Amniotic epithelial cell (primary cell): ENCODE measurements around the gene CTU1.

Experiments
- DNase-seq: peaks from one replicate; pipeline ENCODE4 v3.0.0-alpha.2; 2010; ENCODE audit warnings: low read depth

CTU1 gene

DNA sequence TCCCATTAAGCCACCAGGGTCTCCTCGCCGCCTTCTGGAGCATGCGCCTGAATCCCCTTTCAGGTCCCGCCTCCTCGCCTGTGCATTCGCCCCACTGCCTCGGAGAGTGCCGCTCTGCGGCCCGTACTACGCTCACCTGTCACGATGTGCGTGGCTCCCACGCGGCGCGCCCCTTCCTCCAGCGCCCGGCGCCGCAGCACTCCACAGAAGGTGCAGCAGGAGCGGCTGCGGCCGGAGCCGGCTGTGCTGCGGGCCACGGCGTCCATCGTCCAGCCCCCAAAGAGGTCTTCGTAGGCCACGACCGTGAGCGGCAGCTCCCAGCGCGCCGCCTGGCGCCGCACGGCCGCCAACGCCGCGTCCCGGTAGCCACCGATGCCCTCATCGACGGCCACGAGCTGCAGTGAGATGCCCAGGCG, 4.3 kb downstream of the CTU1 start:
- no peak for DNase-seq

DNA sequence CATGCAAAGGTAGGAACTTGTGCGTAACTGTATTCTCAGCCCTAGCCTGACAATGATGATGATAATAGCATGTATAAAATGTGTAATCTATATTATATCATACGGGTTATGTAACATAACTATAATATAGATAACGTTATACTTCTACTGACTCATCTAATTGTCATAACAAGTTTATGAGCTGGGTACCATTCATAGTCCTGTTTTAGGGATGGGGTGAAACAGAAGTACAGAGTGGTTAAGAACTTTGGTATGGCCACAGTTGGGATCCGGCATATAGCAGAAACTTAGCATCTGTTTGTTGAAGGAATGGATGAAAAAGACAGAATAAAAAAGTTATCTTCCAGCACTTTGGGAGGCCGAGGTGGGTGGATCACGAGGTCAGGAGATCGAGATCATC, 5.2 kb downstream of the CTU1 start:
- DNase-seq = no peak

DNA sequence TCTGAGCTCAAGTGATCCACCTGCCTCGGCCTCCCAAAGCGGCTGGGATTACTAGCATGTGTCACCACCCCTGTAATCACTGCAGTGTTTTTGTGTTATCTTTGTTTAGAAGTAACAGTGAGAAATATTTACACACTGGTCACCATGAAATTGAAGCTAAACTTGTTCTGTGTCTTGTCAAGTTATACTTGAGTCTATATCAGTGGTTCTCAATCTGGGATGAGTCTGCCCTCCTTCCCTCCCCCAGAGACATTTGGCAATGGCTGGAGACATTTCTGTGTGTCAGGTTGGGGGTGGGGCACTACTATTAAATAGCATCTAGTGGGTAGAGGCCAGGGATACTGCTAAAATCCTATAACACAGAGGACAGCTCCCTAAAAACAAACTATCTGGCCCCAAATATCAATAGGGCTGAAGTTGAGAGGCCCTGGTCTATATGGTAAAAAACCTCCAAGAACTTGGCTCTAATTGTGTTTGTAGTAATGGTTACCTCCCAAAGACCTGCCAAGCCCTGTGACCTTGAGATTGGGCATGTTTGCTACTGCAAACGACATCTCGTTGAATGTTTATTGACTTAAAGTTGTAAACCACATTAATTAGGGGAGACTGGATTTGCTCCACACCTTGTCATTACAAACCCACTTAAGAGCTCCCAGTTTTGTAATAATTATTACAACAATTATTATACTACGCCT, 6.9 kb downstream of the CTU1 start:
- DNase-seq = peak; percentile 89

DNA sequence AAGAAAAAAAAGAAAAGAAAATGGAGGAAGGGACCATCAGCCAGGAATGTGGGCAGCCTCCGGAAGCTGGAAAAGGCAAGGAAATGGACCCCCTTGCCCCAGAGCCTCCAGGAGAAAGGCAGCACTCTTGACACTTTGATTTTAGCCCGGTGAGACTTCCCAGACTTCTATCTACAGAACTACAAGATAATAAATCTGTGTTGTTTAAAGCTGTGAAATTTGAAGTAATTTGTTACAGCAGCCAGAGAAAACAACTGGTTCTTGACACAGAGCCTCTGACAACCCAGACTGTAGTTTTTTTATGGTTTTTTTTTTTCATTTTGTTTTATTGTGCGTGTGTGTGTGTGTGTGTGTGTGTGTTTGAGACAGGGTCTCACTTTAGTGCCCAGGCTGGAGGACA, 7.6 kb downstream of the CTU1 start:
- peak; percentile 22 for DNase-seq

DNA sequence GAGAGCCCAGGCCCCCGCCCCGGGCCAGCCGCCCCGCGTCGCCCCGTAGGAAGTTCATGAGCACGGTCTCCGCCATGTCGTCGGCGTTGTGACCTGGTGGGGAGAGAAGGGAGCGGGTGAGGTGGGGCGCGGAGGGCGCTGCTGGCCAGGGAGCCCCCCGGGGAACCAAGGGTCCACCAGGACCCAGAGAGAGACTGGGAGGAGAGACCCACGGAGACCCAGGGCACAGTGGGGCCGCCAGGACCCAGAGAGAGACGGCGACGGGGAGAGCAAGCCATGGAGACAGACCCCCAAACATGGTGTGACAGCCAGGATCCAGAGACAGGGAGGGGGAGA, 9.2 kb downstream of the CTU1 start:
- no peak for DNase-seq

DNA sequence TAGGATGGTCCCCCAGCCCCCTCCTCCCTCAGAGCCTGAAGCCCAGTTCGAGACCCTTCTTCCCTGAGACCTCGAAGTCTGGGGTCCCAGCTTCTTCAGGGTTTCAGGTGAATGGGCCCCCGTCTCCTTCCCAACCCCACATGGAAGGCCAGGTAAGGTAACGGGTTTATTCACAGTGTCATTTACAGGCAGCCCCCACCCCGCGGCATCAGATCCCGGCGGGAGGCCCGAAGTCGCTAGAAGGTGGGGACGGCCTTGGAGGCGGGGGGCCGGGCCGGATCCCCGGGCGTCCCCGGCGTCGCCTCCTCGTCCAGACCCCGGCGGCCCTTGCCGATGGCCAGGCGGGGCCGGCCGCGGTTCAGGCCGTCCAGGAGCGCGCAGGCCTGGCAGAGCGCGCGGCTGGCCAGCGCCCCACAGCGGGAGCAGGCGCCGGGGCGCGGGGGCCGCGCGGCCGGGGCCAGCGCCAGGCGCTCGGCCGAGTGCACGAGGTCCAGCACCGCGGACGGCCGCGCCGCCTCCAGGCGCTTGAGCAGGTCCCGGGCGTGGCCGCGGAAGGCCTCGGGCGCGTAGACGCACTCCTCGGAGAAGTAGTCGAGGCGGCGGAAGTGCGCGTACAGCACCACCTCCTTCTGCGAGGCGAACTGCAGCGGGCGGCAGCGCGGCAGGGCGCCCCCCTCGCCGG, 9.7 kb downstream of the CTU1 start:
- peak; percentile 55 for DNase-seq

DNA sequence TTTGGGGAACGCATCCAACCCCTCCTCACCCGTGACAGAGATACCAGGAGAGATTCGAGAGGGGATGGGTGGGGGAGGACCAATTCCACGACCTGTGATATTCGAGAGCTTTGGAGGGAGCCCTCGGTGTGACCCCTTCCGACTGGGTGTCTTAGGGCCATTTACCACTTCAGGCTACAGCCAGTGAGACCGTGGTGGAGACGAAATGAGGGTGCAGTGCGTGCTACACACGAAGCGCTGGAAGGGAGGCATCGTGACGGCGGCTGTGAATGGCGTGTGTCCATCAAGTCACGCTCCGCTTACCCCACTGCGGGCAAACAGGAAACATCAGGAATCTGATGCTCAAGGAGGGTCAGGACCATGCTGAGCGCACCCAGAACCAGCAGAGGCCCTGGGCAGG, 10.4 kb downstream of the CTU1 start:
- no peak for DNase-seq

DNA sequence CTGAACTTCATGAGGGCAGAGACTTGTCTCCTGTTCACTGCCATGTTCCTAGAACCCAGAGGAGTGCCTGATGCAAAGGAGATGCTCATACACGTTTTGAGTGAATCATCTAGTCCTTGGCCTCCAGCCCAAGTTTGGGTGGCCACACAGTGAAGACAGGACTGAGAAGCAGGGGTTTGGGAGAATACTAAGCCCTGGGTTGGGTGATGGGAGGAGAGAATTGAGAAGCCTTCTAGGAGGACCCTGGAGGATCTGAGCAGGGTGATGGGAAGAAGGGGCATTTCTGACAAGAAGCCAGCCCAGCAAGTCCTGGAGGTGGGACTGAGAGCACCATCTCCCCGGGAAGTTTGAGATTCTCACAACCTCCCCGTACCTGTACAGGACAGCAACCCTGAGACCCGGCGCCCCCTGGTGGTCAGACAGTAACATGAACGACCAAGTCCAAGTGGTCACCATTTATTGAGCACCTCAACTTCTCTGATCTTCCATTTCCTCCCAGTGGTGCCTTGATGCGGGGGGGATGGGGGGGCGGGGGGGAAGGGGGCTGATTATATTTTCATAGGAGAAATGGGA, 11.0 kb downstream of the CTU1 start:
- DNase-seq = peak; percentile 47

DNA sequence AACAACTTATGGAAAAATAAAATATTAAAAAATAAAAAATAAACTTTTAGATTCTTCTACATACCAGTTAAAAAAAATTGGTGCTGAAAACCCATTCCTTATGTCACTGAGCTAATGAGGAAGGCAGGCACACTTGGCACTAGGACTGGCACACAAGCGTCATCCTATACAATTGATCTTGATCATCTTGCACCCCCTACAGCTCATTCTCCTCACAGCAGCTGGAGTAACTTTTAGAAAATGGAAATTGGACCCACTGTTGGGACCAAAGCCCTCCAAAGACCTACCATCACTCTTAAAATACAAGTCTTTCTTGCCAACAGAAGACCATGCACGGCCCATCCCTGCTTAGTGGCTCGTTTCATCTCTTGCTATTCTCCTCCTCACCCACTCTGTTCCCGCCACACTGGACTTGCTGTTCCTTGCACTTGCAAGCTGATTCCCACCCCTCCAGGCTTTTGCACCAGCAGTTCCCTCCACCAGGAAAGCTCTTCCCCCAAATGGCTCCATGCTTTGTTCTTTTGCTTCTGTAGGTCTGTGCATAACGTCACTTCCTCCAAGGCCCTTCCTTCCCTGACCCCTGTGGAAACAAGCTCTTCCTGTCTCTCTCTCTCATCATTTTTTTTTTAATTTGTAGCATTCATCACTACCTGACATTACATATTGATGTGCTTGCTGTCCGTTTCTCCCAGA, 11.6 kb downstream of the CTU1 start:
- DNase-seq = no peak

DNA sequence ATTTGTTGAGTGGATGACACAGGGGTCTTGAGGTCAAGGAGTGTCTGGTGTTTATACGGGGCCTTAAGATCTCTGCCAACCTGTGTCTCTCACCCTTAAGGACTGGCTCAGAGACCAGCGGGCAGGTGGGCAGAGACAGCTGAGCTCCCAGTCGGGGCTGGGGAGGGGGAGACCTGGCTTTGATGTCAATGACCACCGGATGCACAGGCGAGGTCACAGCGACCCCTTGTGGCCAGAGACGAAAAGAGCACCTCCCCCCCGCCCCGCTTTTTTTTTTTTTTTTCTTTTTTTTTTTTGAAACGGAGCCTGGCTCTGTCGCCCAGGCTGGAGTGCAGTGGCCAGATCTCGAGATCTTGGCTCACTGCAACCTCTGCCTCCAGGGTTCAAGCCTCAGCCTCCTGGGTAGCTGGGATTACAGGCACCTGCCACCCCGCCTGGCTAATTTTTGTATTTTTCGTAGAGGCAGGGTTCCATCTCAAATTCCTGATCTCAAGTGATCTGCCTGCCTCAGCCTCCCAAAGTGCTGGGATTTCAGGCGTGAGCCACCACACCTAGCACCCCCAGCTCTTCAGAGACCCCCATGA, 13.4 kb downstream of the CTU1 start:
- DNase-seq = no peak

DNA sequence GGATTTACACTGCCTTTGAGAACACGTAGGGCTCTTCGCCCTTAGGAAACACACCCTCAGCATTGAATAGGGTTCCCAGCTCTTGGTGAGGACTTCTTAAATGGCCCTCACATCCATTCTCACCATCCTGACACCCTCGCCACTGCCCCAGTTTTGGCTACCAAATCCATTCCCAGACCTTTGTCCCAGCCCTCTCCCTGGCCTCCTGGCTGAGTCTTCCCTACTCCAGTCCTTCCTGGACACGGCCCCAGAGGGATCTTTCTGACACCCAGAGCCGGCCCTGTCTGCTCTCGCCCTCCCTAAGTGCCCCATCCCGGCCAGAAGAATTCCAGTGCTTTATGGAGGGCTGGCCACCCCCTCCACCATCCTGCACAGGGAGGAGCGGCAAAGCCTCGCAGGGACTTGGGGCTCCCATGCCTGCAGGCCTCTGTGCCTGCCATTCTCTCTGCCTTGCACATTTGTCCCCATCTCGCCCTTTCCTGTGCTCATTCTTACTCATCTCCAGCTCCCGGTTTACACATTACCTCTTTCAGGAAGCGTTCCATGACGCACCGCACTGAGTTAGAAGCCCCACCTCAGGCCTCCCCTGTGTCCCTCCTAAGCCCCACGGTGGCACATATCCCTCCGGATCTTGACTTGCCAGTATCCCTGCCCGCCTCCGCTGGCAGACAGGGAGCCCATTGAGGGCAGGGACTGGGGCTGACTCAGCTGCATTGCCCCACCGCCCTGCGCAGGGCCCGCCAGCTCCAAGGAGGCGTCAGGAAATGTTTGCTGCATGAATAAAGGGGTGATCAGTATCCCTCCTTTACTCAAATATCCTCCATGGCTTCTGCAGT, 14.5 kb downstream of the CTU1 start:
- no peak for DNase-seq

DNA sequence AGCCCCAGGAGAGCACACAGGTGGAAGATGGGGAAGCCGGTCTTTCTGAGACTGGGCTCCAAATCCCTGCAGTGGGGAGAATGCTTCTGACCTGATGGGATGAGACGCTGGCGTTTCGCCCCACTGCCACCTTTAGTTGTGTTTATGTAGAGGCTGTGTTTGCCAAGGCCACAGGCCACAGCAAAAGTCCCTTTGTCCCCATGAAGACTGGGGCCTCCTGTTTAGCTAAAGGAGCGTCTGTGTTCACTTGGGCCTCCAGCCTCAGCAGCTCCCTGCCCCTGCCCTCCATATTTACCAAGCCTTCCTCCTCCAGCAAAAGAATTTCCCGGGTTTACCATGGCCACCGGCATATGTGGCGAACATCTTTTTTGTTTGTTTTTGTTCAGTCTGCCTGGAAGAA, 15.1 kb downstream of the CTU1 start:
- no peak for DNase-seq

DNA sequence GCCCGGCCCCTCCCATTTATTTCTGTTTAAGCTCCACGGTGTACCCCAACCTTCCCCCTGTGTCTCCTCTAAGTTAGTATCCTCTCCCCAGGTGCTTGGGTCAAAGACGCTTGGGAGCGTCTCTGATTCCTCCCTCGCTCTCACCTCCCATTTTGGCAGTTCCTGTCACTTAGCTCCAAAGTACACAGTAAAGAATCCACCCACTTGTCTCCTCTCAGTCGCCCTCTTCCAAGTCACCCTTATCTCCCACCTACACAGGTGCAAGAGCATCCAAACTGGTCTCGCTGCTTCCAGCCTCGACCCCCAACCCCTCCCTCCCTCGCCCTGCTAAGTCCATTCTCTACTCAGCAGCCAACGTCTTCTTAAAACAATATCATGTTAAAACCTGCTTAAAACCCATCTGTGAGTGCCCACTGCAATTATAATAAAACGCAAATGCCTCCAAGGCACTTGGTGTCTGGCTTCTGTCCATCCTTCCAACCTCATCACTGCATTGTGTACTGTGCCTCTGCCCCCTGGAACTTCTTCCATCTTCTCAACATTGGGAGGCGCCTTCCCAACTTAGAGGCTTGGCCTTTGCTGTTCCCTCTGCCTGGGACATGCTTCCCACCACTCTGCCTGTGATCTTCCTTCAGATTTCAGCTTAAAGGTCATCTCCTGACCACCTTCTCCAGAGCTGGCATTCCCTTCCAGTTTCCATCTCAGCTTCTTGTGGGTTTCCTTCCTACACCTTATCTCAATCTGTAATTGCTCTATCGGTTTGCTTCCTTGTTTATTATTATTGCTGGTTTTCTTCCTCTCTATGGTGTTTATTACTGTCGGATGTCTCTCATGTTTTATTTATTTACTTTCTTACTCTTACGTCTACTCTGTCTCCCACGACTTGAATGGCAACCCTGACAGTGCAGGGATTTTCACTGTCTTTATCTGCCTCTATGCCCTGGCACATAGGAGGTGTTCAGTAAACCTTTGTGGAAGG, 16.0 kb downstream of the CTU1 start:
- DNase-seq = no peak

DNA sequence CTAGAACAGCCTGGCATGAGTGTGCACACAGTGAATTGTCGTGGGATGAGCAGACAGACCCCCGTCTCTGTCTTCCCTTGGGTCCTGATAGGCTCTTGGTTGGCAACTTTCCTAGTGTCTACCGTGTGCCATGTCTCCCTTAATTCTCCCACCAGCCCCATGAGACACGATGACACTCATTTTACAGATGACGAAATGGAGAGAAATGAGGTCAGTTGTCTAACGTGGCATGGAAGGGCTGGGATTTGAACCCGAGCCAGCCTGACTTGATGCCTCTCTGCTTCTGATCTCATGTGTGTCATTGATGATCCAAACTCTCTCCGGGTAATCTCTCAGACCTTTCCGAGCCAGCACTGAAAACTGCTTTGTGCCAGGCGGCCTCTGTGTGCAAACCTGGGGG, 17.1 kb downstream of the CTU1 start:
- DNase-seq = no peak

DNA sequence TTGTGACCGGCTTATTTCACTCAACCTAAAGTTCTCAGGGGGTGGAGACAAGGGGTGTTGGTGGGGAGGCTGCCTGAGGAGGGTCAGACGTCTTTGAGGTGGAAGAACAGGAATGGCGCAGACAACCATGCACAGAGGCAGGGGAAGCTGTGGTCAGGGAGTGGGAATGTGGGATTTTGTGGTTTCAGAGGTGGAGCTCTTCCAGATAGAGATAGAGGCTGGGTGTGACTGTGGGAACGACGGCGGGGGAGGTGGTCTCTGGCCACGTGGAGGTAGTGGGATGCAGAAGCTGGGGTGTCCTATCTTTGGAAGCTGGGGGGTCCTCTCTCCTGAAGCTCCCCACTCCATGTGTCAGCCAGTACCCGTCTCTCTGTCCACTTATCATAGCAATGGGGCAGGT, 17.7 kb downstream of the CTU1 start:
- DNase-seq = peak; percentile 37

DNA sequence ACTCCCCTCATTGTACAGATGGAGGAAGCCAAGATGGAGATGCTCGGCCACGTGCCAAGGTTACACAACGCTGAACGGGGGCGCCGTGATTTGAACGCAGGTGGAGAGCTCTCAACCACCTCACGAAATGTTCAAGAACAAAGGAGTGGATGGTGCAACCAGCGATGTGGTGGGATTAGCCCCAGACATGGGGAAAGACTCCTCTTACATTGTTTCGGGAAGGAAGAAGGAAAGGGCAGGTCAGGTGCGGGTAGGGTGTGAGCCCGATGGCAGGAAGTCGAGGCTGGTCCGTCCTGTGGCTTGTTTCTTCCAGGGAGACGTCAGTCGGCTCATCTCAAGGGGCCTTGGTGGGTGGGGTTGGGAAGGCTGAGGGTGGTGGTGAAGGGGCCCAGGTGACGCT, 18.4 kb downstream of the CTU1 start:
- DNase-seq = no peak

DNA sequence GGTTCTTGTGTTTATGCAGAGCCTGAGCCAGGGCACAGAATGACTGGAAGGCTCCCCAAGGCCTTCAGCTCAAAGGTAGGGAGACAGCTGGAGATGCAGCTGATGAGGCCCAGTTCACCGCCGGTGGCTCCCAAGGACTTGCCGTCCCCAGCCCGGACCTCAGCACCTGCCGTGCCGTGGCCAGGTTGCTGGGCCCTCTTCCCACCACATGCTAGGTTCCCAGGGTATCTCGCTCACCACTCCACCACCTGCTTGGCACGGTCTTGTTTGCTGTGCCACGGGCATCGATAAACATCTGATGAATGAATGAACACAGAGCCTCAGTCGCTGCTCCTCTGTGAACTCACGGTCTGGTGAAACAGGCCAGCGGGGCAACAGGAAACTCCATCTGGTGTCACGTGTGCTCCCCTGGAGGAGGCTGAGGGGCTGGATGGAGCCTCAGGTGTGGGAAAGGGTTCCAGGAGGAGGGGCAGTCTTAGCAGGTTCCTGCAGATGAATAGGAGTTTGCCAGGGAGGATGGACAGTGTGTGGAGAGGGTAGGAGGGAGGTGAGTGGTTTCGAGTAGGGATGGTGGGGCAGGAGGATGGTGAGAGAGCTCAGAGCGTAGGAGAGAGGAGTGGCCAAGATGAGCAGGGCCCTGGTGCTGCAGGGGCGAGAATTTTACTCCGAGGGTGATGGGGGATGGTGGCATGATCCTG, 21.9 kb downstream of the CTU1 start:
- DNase-seq = no peak

DNA sequence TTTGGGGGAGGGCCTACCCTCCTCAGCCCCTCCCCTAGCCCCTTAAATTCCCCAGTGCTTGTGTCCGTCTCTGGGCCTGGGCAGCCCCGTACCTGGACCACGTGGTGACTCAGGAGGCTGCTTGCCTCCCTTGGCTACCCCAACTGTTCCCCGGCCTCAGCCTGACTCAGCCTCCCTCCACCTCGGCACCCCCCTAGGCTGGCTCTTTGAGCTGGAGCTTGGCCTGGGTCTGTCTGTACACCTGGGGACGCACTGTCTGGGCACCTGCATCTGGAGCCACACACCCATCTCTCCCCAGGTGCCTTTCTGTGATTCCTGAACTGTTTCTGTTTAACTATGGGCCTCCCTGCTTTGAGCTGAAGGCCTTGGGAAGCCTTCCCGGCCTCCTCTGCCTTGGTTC, 23.7 kb downstream of the CTU1 start:
- no peak for DNase-seq

DNA sequence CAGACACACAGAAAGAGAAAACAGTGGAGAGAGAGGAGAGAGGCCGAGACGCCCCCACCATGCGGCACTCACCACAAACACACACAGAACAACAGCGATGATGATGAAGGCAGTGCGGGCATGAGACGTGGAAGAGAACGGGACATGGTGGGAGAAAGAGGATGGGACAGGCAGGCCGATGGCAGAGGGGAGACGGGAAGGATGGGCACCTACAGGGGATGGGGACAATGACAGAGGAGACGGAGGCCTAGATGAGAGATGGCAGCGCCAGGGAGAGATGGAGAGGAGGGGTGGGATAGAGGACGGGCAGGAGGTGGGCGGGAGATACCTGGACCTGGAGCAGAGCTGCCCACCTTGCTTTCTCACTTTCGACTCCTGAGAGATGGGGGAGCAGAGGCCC, 24.4 kb downstream of the CTU1 start:
- no peak for DNase-seq

DNA sequence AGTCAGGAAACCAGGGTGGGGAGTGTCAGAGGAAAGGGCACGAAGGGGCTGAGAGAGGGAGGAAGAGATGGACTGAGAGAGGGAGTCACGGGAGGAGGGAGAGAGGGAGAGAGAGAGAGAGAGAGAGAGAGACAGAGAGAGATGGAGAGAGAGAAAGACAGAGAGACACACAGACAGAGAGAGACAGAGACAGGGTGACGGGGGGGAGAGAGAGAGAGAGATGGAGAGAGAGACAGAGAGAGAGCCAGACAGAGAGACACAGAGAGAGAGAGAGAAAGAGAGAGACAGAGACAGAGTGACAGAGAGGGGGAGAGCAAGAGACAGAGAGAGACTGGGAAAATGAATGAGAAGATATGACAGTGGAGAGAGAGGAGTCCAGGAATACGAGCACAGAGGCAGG, 25.0 kb downstream of the CTU1 start:
- DNase-seq = no peak
